Neural cell (in vitro differentiated cells): Measurements from ENCODE around the gene STK32B. TPM values are rescaled to one million over a fixed set of nuclear protein-coding genes. Genes with fewer than 3 reads are reported as not detected.

ENCODE experiments used
- H2AFZ ChIP-seq: fragments of 200-600, 300-800 bp; sonication (generic), shearing (Covaris generic); 2 replicates; pipeline ENCODE4 v1.6.0; 2014; ENCODE audit warnings: low read depth, mild to moderate bottlenecking, antibody characterized with exemption, low read length, moderate library complexity
- H3F3A ChIP-seq: fragments of 200-600 bp; shearing (Covaris generic); 2 replicates; pipeline ENCODE4 v1.6.1; 2016; ENCODE audit warnings: mild to moderate bottlenecking, moderate library complexity, mixed read lengths, antibody characterized with exemption, low read length; ENCODE audit not compliant: insufficient read depth, poor library complexity, severe bottlenecking
- H3K27ac ChIP-seq: fragments of 200-600, 300-800 bp; sonication (generic), shearing (Covaris generic); 2 replicates; pipeline ENCODE4 v1.5.1; 2014; ENCODE audit warnings: mild to moderate bottlenecking, low read length, moderate library complexity
- H3K27me3 ChIP-seq: fragments of 300-800, 200-600 bp; sonication (generic), shearing (Covaris generic); 2 replicates; pipeline ENCODE4 v1.6.0; 2014; ENCODE audit warnings: mild to moderate bottlenecking, low read depth, low read length, moderate library complexity; ENCODE audit not compliant: insufficient read depth
- H3K36me3 ChIP-seq: fragments of 300-800, 200-600 bp; sonication (generic), shearing (Covaris generic); 2 replicates; pipeline ENCODE4 v1.5.1; 2014; ENCODE audit warnings: mild to moderate bottlenecking, antibody characterized with exemption, low read length, moderate library complexity; ENCODE audit not compliant: insufficient read depth
- H3K4me2 ChIP-seq: fragments of 300-800, 200-600 bp; sonication (generic), shearing (Covaris generic); 2 replicates; pipeline ENCODE4 v1.6.0; 2014; ENCODE audit warnings: mild to moderate bottlenecking, low read length
- H3K4me3 ChIP-seq: fragments of 300-800, 200-600 bp; sonication (generic), shearing (Covaris generic); 2 replicates; pipeline ENCODE4 v1.5.1; 2014; ENCODE audit warnings: mild to moderate bottlenecking, low read length, moderate library complexity
- H3K79me2 ChIP-seq: fragments of 200-600 bp; shearing (Covaris generic); replicated peaks from 2 replicates; pipeline ENCODE4 v1.6.0; 2014; ENCODE audit warnings: mild to moderate bottlenecking, low read length, moderate library complexity; ENCODE audit not compliant: insufficient read depth
- H3K9ac ChIP-seq: fragments of 300-800, 200-600 bp; sonication (generic), shearing (Covaris generic); 2 replicates; pipeline ENCODE4 v1.6.1; 2016; ENCODE audit warnings: mild to moderate bottlenecking, low read length, mixed read lengths
- H3K9me2 ChIP-seq: fragments of 200-600 bp; shearing (Covaris generic); 2 replicates; pipeline ENCODE4 v1.6.1; 2016; ENCODE audit warnings: mild to moderate bottlenecking, low read length, mixed read lengths; ENCODE audit not compliant: insufficient read depth
- H3K9me3 ChIP-seq: fragments of 200-600, 300-800 bp; sonication (generic), shearing (Covaris generic); 2 replicates; pipeline ENCODE4 v1.6.1; 2016; ENCODE audit warnings: mild to moderate bottlenecking, mixed run types, low read length, moderate library complexity, mixed read lengths
- H4K20me1 ChIP-seq: fragments of 200-600 bp; shearing (Covaris generic); 2 replicates; pipeline ENCODE4 v1.6.1; 2016; ENCODE audit warnings: mild to moderate bottlenecking, mixed run types; ENCODE audit not compliant: insufficient read depth
- CTCF ChIP-seq: fragments of 450-650 bp; IDR thresholded peaks from 2 replicates; pipeline ENCODE4 v1.5.1; 2014; ENCODE audit warnings: antibody characterized with exemption, mild to moderate bottlenecking, moderate library complexity; ENCODE audit not compliant: poor library complexity, severe bottlenecking
- EP300 ChIP-seq: fragments of 450-650 bp; conservative IDR thresholded peaks from 2 replicates; pipeline ENCODE4 v1.6.1; 2014; ENCODE audit warnings: antibody characterized with exemption, mild to moderate bottlenecking, moderate library complexity; ENCODE audit not compliant: poor library complexity, severe bottlenecking
- EZH2 ChIP-seq: fragments of 200-600, 300-800 bp; shearing (Covaris generic), sonication (generic); IDR thresholded peaks from 2 replicates; pipeline ENCODE4 v1.6.1; 2014; ENCODE audit warnings: antibody characterized with exemption, low read length, borderline replicate concordance, mild to moderate bottlenecking; ENCODE audit not compliant: insufficient read depth, poor library complexity, severe bottlenecking
- MXI1 ChIP-seq: fragments of 450-650 bp; conservative IDR thresholded peaks from 2 replicates; pipeline ENCODE4 v1.6.1; 2014; ENCODE audit warnings: antibody characterized with exemption, mild to moderate bottlenecking; ENCODE audit not compliant: poor library complexity, severe bottlenecking
- POLR2AphosphoS5 ChIP-seq: IDR thresholded peaks from 2 replicates; pipeline ENCODE4 v1.6.1; 2012
- RAD21 ChIP-seq: fragments of 450-650 bp; conservative IDR thresholded peaks from 2 replicates; pipeline ENCODE4 v1.6.1; 2014; ENCODE audit warnings: antibody characterized with exemption, mild to moderate bottlenecking, moderate library complexity
- REST ChIP-seq: IDR thresholded peaks from 2 replicates; pipeline ENCODE4 v1.6.1; 2012; ENCODE audit warnings: borderline replicate concordance
- SMC3 ChIP-seq: fragments of 450-650 bp; conservative IDR thresholded peaks from 2 replicates; pipeline ENCODE4 v1.6.1; 2014; ENCODE audit warnings: antibody characterized with exemption, mild to moderate bottlenecking, moderate library complexity; ENCODE audit not compliant: poor library complexity
- TAF1 ChIP-seq: IDR thresholded peaks from 2 replicates; pipeline ENCODE4 v1.6.1; 2012; ENCODE audit warnings: low read depth
- polyA plus RNA-seq: library from polyadenylated mRNA; depleted of rRNA; stranded (reverse); fragments of >200 nt; gene quantifications from 2 replicates; pipeline ENCODE4 v1.2.3, GENCODE V29; 2014

Gene STK32B
- polyA plus RNA-seq, 1 donor from 2014 or later: 42.8 TPM

GRCh38 chr4:5218376-5219069 lies 167.2 kb downstream of the STK32B start:
- Histone ChIP-seq H2AFZ (no peak overlapping the region), H3K9me2 (no peaks in the 10 kb centered on the region), H3K4me3 (no peak overlapping the region), H4K20me1 (no peaks in the 10 kb centered on the region), H3K27ac (no peak overlapping the region), H3K27me3 (no peaks in the 10 kb centered on the region), H3K4me2 (no peak overlapping the region), H3K9me3 (peaks cover 4% of the 10 kb centered on the region), H3K36me3 (no peaks in the 10 kb centered on the region), H3K9ac (no peak overlapping the region), H3K79me2 (no peaks in the 10 kb centered on the region), H3F3A (no peaks in the 10 kb centered on the region)
- TF ChIP-seq EP300 (no peak), POLR2AphosphoS5 (no peak), CTCF (no peak), SMC3 (no peak), MXI1 (no peak), REST (no peak), TAF1 (no peak), EZH2 (no peak), RAD21 (no peak)

- peaks cover 4% of the 10 kb centered on the region for H3K9me3 ChIP-seq
- no peak overlapping the region for H3K4me3 ChIP-seq
- H3K79me2 ChIP-seq: no peaks in the 10 kb centered on the region
- H3K4me2 ChIP-seq: no peak overlapping the region
- H3K27ac ChIP-seq: no peak overlapping the region
- H3K9ac ChIP-seq: no peak overlapping the region
- no peaks in the 10 kb centered on the region for H3F3A ChIP-seq
- H3K27me3 ChIP-seq: no peaks in the 10 kb centered on the region
- no peaks in the 10 kb centered on the region for H3K36me3 ChIP-seq
- no peaks in the 10 kb centered on the region for H4K20me1 ChIP-seq
- H2AFZ ChIP-seq: no peak overlapping the region
- TF ChIP-seq EP300: no peak
- no peaks in the 10 kb centered on the region for H3K9me2 ChIP-seq
These were observed 168.7 kb downstream of the STK32B start for GRCh38 chr4:5220028-5220427.
